Hepatocyte (in vitro differentiated cells): ENCODE results near the gene RUFY3. TPM values are rescaled to one million over a fixed set of nuclear protein-coding genes. Genes with fewer than 3 reads are reported as not detected.
"Not testable (repeated sequence)": the region's sequence is repeated elsewhere in the genome, so short reads cannot be mapped to it uniquely, and the experiment has no call there.

Experiments
- DNase-seq: peaks from one replicate; pipeline ENCODE4 v3.0.0-alpha.2; 2016; ENCODE audit warnings: low spot score
- H2AFZ ChIP-seq: fragments of 200-600 bp; sonication (generic); 2 replicates; pipeline ENCODE4 v1.6.0; 2016; ENCODE audit warnings: antibody characterized with exemption, mild to moderate bottlenecking
- H3K27ac ChIP-seq: fragments of 200-600 bp; sonication (generic); 2 replicates; pipeline ENCODE4 v1.5.1; 2016; ENCODE audit warnings: mild to moderate bottlenecking
- H3K27me3 ChIP-seq: fragments of 200-600 bp; sonication (generic); 2 replicates; pipeline ENCODE4 v1.6.1; 2016
- H3K36me3 ChIP-seq: fragments of 200-600 bp; sonication (generic); replicated peaks from 2 replicates; pipeline ENCODE4 v1.5.1; 2016; ENCODE audit warnings: low read depth; ENCODE audit not compliant: insufficient read depth
- H3K4me1 ChIP-seq: fragments of 200-600 bp; sonication (generic); 2 replicates; pipeline ENCODE4 v1.5.1; 2016; ENCODE audit warnings: mild to moderate bottlenecking, moderate library complexity; ENCODE audit not compliant: insufficient read depth
- H3K4me2 ChIP-seq: fragments of 200-600 bp; sonication (generic); 2 replicates; pipeline ENCODE4 v1.6.0; 2016
- H3K4me3 ChIP-seq: fragments of 200-600 bp; sonication (generic); 2 replicates; pipeline ENCODE4 v1.5.1; 2016; ENCODE audit warnings: mild to moderate bottlenecking
- H3K79me2 ChIP-seq: fragments of 200-600 bp; sonication (generic); 2 replicates; pipeline ENCODE4 v1.6.0; 2017; ENCODE audit warnings: mild to moderate bottlenecking
- H3K9me2 ChIP-seq: fragments of 200-600 bp; sonication (generic); replicated peaks from 2 replicates; pipeline ENCODE4 v1.6.0; 2017; ENCODE audit warnings: mild to moderate bottlenecking; ENCODE audit not compliant: insufficient read depth
- H3K9me3 ChIP-seq: fragments of 200-600 bp; sonication (generic); 2 replicates; pipeline ENCODE4 v1.5.1; 2016; ENCODE audit warnings: low read depth, mild to moderate bottlenecking
- H4K20me1 ChIP-seq: fragments of 200-600 bp; sonication (generic); 2 replicates; pipeline ENCODE4 v1.6.0; 2016; ENCODE audit warnings: mild to moderate bottlenecking; ENCODE audit not compliant: insufficient read depth, poor library complexity, severe bottlenecking
- EZH2 ChIP-seq: fragments of 200-600 bp; sonication (generic); IDR thresholded peaks from 2 replicates; pipeline ENCODE4 v1.6.1; 2016; ENCODE audit warnings: antibody characterized with exemption, mild to moderate bottlenecking, borderline replicate concordance
- EZH2phosphoT487 ChIP-seq: fragments of 200-600 bp; sonication (generic); IDR thresholded peaks from one replicate; pipeline ENCODE4 v1.6.1; 2018; ENCODE audit warnings: antibody characterized with exemption, mild to moderate bottlenecking, low read depth, moderate library complexity; ENCODE audit not compliant: unreplicated experiment, severe bottlenecking
- WGBS: methylation state at CpG from one replicate; pipeline ENCODE4 v1.1.6; 2016; ENCODE audit warnings: low lambda C conversion rate; ENCODE audit errors: missing lambda C conversion rate; 5-methylcytosine and 5-hydroxymethylcytosine counted together
- polyA plus RNA-seq: library from polyadenylated mRNA; unstranded; fragments of >200 nt; fragmentation: Nextera tagmentation; extraction: Ambion mirVana; gene quantifications from 2 replicates; pipeline ENCODE4 v1.2.1, GENCODE V29; 2016
- total RNA-seq: library from RNA; depleted of rRNA; stranded (reverse); fragments of >200 nt; gene quantifications from 2 replicates; pipeline ENCODE4 v1.2.3, GENCODE V29; 2014
- TF ChIP-seq, protein P1 (sequence below): fragments of 200-600 bp; sonication (generic); IDR thresholded peaks from 2 replicates; pipeline ENCODE4 v1.5.1; 2016; ENCODE audit warnings: antibody characterized with exemption, mild to moderate bottlenecking; ENCODE audit not compliant: poor library complexity

Gene RUFY3
- total and polyA plus RNA-seq, 2 experiments from 2014 or later: 22.2 to 40.1 TPM

DNA sequence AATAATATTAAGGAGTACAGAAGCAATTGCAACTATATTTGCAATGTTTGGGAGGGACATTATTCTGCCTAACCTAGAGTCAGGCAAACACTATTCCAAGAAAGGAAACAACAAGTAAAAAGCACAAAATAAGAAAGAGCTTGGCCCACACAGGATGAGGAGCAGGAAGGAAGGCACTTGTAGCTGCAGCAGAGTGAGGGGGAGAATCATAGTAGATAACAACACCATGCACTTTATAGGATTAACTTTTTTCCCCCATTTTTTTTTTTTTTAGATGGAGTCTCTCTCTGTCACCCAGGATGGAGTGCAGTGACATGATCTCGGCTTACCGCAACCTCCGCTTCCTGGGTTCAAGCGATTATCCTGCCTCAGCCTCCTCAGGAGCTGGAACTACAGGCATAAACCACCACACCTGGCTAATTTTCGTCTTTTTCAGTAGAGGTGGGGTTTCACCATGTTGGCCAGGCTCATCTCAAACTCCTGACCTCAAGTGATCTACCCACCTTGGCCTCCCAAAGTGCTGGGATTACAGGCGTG is 45.1 kb upstream of the RUFY3 start:
- TF ChIP-seq, protein P1, sequence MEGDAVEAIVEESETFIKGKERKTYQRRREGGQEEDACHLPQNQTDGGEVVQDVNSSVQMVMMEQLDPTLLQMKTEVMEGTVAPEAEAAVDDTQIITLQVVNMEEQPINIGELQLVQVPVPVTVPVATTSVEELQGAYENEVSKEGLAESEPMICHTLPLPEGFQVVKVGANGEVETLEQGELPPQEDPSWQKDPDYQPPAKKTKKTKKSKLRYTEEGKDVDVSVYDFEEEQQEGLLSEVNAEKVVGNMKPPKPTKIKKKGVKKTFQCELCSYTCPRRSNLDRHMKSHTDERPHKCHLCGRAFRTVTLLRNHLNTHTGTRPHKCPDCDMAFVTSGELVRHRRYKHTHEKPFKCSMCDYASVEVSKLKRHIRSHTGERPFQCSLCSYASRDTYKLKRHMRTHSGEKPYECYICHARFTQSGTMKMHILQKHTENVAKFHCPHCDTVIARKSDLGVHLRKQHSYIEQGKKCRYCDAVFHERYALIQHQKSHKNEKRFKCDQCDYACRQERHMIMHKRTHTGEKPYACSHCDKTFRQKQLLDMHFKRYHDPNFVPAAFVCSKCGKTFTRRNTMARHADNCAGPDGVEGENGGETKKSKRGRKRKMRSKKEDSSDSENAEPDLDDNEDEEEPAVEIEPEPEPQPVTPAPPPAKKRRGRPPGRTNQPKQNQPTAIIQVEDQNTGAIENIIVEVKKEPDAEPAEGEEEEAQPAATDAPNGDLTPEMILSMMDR: no peak
- TF ChIP-seq EZH2 (no peak), EZH2phosphoT487 (no peak)
- Histone ChIP-seq H3K4me1 (no peaks in the 10 kb centered on the region), H3K36me3 (no peaks in the 10 kb centered on the region), H3K27ac (no peak overlapping the region), H3K79me2 (no peaks in the 10 kb centered on the region), H3K9me2 (no peaks in the 10 kb centered on the region), H3K4me2 (no peak overlapping the region), H2AFZ (no peak overlapping the region), H3K27me3 (no peaks in the 10 kb centered on the region), H3K4me3 (no peak overlapping the region), H4K20me1 (no peaks in the 10 kb centered on the region), H3K9me3 (no peaks in the 10 kb centered on the region)
- DNase-seq: no peak
- WGBS: 92% methylated on average over 6 of the region's 6 CpGs

DNA sequence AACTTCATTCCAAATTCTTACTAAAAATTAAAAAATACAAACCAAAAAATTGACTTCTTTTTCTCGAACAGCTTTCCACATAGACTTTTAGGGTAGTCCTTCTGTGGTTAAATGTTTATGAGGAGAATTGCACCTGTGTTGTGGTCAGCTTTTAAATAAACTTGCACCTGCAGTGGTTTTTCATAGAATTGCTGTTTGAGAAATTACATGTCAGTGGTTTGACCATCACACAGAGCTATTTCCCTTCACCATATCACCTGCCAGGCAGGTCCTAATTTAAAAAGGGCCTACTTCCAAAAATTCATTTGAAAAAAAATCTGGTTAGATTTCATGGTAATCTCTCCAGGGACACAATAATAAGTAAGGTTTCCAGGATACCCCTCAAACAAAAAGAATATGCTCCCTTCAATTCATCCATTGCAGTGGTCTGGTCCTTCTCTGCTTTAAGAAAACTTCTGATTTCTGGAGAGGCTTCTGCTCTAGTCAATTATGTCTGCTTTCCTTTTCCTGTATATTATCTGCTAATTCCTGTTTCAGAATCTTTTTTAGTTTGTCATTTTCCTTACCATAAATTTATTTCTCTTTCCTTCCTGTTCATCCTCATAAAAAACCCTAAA is 43.3 kb upstream of the RUFY3 start:
- no peak overlapping the region for H3K4me3 ChIP-seq
- H3K36me3 ChIP-seq: no peaks in the 10 kb centered on the region
- H3K27ac ChIP-seq: no peak overlapping the region
- H3K9me2 ChIP-seq: no peaks in the 10 kb centered on the region
- H3K79me2 ChIP-seq: no peaks in the 10 kb centered on the region
- DNase-seq: no peak
- no peak overlapping the region for H2AFZ ChIP-seq
- H3K9me3 ChIP-seq: no peaks in the 10 kb centered on the region
- no peak overlapping the region for H3K4me2 ChIP-seq
- H3K27me3 ChIP-seq: no peaks in the 10 kb centered on the region
- WGBS: 98% methylated on average over 1 of the region's 1 CpG
- TF ChIP-seq EZH2phosphoT487: no peak
- no peak for TF ChIP-seq EZH2
- TF ChIP-seq, protein P1: no peak
- no peaks in the 10 kb centered on the region for H3K4me1 ChIP-seq
- H4K20me1 ChIP-seq: no peaks in the 10 kb centered on the region

DNA sequence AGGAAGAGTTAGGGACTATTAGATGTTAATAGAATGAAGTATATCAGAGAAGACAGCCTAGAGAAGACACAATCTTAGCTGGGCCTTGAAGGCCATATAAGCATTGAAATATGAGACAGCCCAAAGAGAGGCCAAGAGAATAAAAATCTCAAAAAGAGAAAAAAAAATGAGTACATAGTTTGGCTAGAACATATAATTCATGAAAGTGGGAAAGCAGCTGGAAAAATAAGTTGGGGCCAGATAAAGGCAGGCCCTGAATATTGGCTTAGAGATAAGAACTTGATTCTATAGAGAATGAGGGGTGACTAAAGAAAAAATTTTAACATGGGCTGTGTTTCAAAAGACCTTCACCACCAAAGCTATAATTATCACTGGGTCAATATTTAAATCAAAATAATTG is 40.8 kb upstream of the RUFY3 start:
- no peak for DNase-seq
- no peaks in the 10 kb centered on the region for H3K4me1 ChIP-seq
- H3K4me3 ChIP-seq: no peak overlapping the region
- H2AFZ ChIP-seq: no peak overlapping the region
- TF ChIP-seq EZH2phosphoT487 (no peak), EZH2 (no peak)
- TF ChIP-seq, protein P1: no peak
- H3K79me2 ChIP-seq: no peaks in the 10 kb centered on the region
- H3K4me2 ChIP-seq: no peak overlapping the region
- H3K27me3 ChIP-seq: no peaks in the 10 kb centered on the region
- H3K36me3 ChIP-seq: no peaks in the 10 kb centered on the region
- no peaks in the 10 kb centered on the region for H3K9me3 ChIP-seq
- H3K9me2 ChIP-seq: no peaks in the 10 kb centered on the region
- no peak overlapping the region for H3K27ac ChIP-seq
- no peaks in the 10 kb centered on the region for H4K20me1 ChIP-seq

DNA sequence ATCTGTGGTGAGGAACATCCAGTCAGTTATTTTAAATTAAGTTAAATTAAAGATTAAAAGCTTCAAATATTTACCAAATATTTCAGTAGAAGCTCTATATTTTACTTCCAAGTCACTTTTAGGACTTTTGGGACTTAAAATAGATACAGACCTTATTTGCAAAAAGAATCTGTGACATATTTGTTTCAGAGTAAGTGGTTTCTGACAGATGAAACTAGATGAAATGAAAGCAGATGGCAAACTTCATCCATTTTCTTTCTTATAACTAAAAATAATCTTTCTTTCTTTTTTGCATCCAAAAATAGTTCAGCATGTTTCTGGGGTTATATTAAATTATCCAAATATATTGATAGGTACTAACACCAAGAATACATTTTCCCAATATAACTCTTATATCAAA is 40.1 kb upstream of the RUFY3 start:
- Histone ChIP-seq H3K4me1 (no peaks in the 10 kb centered on the region), H3K9me3 (no peaks in the 10 kb centered on the region), H3K4me3 (no peak overlapping the region), H3K36me3 (no peaks in the 10 kb centered on the region), H2AFZ (no peak overlapping the region), H3K27ac (no peak overlapping the region), H3K4me2 (no peak overlapping the region), H3K27me3 (no peaks in the 10 kb centered on the region), H3K9me2 (no peaks in the 10 kb centered on the region), H3K79me2 (no peaks in the 10 kb centered on the region), H4K20me1 (no peaks in the 10 kb centered on the region)
- DNase-seq: no peak
- TF ChIP-seq, protein P1: no peak
- TF ChIP-seq EZH2phosphoT487 (no peak), EZH2 (no peak)

DNA sequence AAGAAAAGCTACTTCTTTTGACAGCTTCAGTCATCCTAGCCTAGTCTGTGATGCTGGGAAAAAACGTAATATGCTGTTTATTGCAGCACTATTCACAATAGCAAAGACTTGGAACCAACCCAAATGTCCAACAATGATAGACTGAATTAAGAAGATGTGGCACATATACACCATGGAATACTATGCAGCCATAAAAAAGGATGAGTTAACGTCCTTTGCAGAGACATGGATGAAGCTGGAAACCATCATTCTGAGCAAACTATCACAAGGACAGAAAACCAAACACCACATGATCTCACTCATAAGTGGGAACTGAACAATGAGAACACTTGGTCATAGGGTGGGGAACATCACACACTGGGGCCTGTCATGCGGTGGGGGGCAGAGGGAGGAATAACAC is 39.6 kb upstream of the RUFY3 start:
- not testable (repeated sequence) for H3K4me3 ChIP-seq, H3K4me2 ChIP-seq, H3K79me2 ChIP-seq, DNase-seq, H3K27ac ChIP-seq, H3K27me3 ChIP-seq, H3K4me1 ChIP-seq, H3K9me3 ChIP-seq, H2AFZ ChIP-seq, H3K36me3 ChIP-seq, H4K20me1 ChIP-seq, H3K9me2 ChIP-seq
- WGBS: 93% methylated on average over 3 of the region's 3 CpGs
